Panc1 (cell line): ENCODE measurements around the gene CAMK1D.

Source experiments
- POLR2AphosphoS5 ChIP-seq: IDR thresholded peaks from 2 replicates; pipeline ENCODE4 v1.6.1; 2012; ENCODE audit warnings: mild to moderate bottlenecking, low read depth, low read length, moderate library complexity
- SIN3A ChIP-seq: IDR thresholded peaks from 2 replicates; pipeline ENCODE4 v1.6.1; 2012; ENCODE audit warnings: low read depth, mild to moderate bottlenecking, low read length, moderate library complexity, borderline replicate concordance; ENCODE audit not compliant: insufficient read depth
- TF ChIP-seq, protein P1 (sequence below): fragments of 450-650 bp; IDR thresholded peaks from 2 replicates; pipeline ENCODE4 v1.5.1; 2017; ENCODE audit warnings: mild to moderate bottlenecking

DNA sequence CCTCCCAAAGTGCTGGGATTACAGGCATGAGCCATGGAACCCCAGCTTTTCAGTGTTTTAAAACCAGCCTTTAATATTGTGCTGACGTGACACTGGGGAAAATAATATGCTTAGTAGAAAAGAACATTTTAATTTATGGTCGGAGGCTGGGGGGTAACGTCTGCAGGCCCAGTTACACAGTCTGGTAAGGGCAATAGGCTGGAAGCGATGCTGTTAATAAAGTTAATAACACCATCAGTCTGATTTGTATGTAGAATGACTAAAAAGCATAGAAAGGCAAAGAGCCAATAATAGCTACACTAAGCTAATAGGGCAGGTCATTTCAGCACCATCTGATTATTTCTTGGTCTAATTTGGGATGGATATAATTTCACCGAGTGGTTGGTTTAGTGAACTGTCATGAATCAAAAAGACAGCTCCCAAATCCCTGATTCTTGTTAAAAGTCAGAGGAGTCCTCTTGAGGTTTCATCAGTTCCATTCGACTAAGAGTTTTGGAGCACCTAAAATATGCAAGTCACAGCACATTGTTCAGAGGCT lies 192.9 kb downstream of the CAMK1D start:
- TF ChIP-seq, protein P1, sequence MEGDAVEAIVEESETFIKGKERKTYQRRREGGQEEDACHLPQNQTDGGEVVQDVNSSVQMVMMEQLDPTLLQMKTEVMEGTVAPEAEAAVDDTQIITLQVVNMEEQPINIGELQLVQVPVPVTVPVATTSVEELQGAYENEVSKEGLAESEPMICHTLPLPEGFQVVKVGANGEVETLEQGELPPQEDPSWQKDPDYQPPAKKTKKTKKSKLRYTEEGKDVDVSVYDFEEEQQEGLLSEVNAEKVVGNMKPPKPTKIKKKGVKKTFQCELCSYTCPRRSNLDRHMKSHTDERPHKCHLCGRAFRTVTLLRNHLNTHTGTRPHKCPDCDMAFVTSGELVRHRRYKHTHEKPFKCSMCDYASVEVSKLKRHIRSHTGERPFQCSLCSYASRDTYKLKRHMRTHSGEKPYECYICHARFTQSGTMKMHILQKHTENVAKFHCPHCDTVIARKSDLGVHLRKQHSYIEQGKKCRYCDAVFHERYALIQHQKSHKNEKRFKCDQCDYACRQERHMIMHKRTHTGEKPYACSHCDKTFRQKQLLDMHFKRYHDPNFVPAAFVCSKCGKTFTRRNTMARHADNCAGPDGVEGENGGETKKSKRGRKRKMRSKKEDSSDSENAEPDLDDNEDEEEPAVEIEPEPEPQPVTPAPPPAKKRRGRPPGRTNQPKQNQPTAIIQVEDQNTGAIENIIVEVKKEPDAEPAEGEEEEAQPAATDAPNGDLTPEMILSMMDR: no peak
- no peak for TF ChIP-seq POLR2AphosphoS5
- no peak for TF ChIP-seq SIN3A
